Measurements from ENCODE around the gene CALN1. TPM values are rescaled to one million over a fixed set of nuclear protein-coding genes. Genes with fewer than 3 reads are reported as not detected.

CALN1 gene
- total RNA-seq, 1 experiment from 2014 or later = 0.05 TPM

GRCh38 chr7:72281308-72281707 lies 130.8 kb downstream of the CALN1 start:
- ChIA-PET CTCF (no interaction called here), POLR2A (no interaction called here)
- Histone ChIP-seq H3K27ac (ENCODE audit: low read length) (no peak overlapping the region), H3K4me3 (ENCODE audit: low read depth in 2 of 2, low read length in 2 of 2) (no peak overlapping the region), H3K27me3 (ENCODE audit: control insufficient read depth, insufficient read depth, low read length) (peaks cover 6% of the 10 kb centered on the region; the same call in 1 of the 2 replicates), H3K36me3 (ENCODE audit: control insufficient read depth, insufficient read depth, low read length) (no peaks in the 10 kb centered on the region), H3K4me1 (ENCODE audit: control insufficient read depth, insufficient read depth, low read length) (no peaks in the 10 kb centered on the region), H3K9me3 (ENCODE audit: control insufficient read depth, insufficient read depth, low read depth, low read length) (no peaks in the 10 kb centered on the region)
- in situ Hi-C loops (cut with HindIII; ENCODE audit: low pct_unique_long_range_greater_than_20kb, low sequenced_read_pairs) = no loop called here
- no peak for DNase-seq (ENCODE audit: low read depth, low spot score)
- no TSS peak for BruUV-seq (replicated peaks)
- ATAC-seq = no peak
- intact Hi-C loops (cut with micrococcal nuclease; ENCODE audit: unreplicated experiment) = no loop called here
- TF ChIP-seq TCF7L2 (IDR thresholded peaks at IDR 0.05; ENCODE audit: low read depth, low read length) (no peak), POLR2AphosphoS5 (IDR thresholded peaks at IDR 0.05; ENCODE audit: low read depth, low read length) (no peak), SIN3A (IDR thresholded peaks at IDR 0.05; ENCODE audit: borderline replicate concordance, insufficient read depth, low read depth, low read length) (no peak), CTCF (IDR thresholded peaks at IDR 0.05) (no peak), REST (IDR thresholded peaks at IDR 0.05; ENCODE audit: insufficient read depth in 1 of 2, low read depth in 2 of 2, low read length in 1 of 2) (no peak)

GRCh38 chr7:72279203-72279602 lies 132.9 kb downstream of the CALN1 start:
- H3K36me3 ChIP-seq (ENCODE audit: control insufficient read depth, insufficient read depth, low read length) = no peaks in the 10 kb centered on the region
- peaks cover 6% of the 10 kb centered on the region; the same call in 1 of the 2 replicates for H3K27me3 ChIP-seq (ENCODE audit: control insufficient read depth, insufficient read depth, low read length)
- no peak for ATAC-seq
- in situ Hi-C loops (cut with HindIII; ENCODE audit: low pct_unique_long_range_greater_than_20kb, low sequenced_read_pairs) = no loop called here
- DNase-seq (ENCODE audit: low read depth, low spot score) = no peak
- intact Hi-C loops (cut with micrococcal nuclease; ENCODE audit: unreplicated experiment) = no loop called here
- BruUV-seq (replicated peaks) = no TSS peak
- ChIA-PET CTCF (no interaction called here), POLR2A (no interaction called here)
- no peaks in the 10 kb centered on the region for H3K9me3 ChIP-seq (ENCODE audit: control insufficient read depth, insufficient read depth, low read depth, low read length)
- TF ChIP-seq REST (IDR thresholded peaks at IDR 0.05; ENCODE audit: insufficient read depth in 1 of 2, low read depth in 2 of 2, low read length in 1 of 2) (no peak), CTCF (IDR thresholded peaks at IDR 0.05) (no peak), SIN3A (IDR thresholded peaks at IDR 0.05; ENCODE audit: borderline replicate concordance, insufficient read depth, low read depth, low read length) (no peak), TCF7L2 (IDR thresholded peaks at IDR 0.05; ENCODE audit: low read depth, low read length) (no peak), POLR2AphosphoS5 (IDR thresholded peaks at IDR 0.05; ENCODE audit: low read depth, low read length) (no peak)
- no peaks in the 10 kb centered on the region for H3K4me1 ChIP-seq (ENCODE audit: control insufficient read depth, insufficient read depth, low read length)
- no peak overlapping the region for H3K4me3 ChIP-seq (ENCODE audit: low read depth in 2 of 2, low read length in 2 of 2)
- no peak overlapping the region for H3K27ac ChIP-seq (ENCODE audit: low read length)

Data from Panc1 (cell line).